CD4-positive, alpha-beta T cell (primary cell): ENCODE measurements around the gene MYO5C. TPM values are rescaled to one million over a fixed set of nuclear protein-coding genes. Genes with fewer than 3 reads are reported as not detected.

Experiments
- ATAC-seq: fragments of 200-7000 bp; cut with Tn5 transposase; one replicate; pipeline ENCODE4 v1.10.0; 2022; ENCODE audit warnings: mild to moderate bottlenecking; ENCODE audit not compliant: poor library complexity
- CTCF ChIA-PET: fragments of 350-600 bp; sonication (Branson Sonifier 250); formaldehyde crosslinking; loops from one replicate; lab custom pipeline; 2021; ENCODE audit warnings: antibody characterized with exemption, inconsistent platforms; lab: Charles Lee
- POLR2A ChIA-PET: fragments of 350-600 bp; sonication (Branson Sonifier 250); formaldehyde crosslinking; loops from one replicate; lab custom pipeline; 2021; ENCODE audit warnings: antibody characterized with exemption, inconsistent platforms; lab: Charles Lee
- DNase-seq, 14 experiments: peaks; one replicate each; pipeline ENCODE4 v3.0.0-alpha.2; 2013 to 2020; ENCODE audit warnings: mixed read lengths in 2 of 14
- H3K27ac ChIP-seq, 2 donors: one replicate each; pipeline versions ENCODE4 v1.5.1 to v1.7.0; 2013; ENCODE audit warnings: low read length in 2 of 2, low read depth in 1 of 2, mild to moderate bottlenecking in 1 of 2
- H3K27me3 ChIP-seq, 2 experiments: 1 replicate in 1 of 2; 2 replicates in 1 of 2; pipeline versions ENCODE4 v1.6.1 to v1.7.0; 2013; ENCODE audit warnings: low read length in 2 of 2, control low read depth in 1 of 2, mild to moderate bottlenecking in 1 of 2, moderate library complexity in 1 of 2; ENCODE audit not compliant: insufficient read depth in 2 of 2, control insufficient read depth in 1 of 2
- H3K36me3 ChIP-seq: one replicate; pipeline ENCODE4 v1.6.1; 2013; ENCODE audit warnings: low read length, control low read depth; ENCODE audit not compliant: insufficient read depth
- H3K4me1 ChIP-seq: one replicate; pipeline ENCODE4 v1.6.1; 2013; ENCODE audit warnings: low read length, control low read depth; ENCODE audit not compliant: insufficient read depth
- H3K4me3 ChIP-seq: one replicate; pipeline ENCODE4 v1.5.1; 2013; ENCODE audit warnings: mild to moderate bottlenecking, low read length, moderate library complexity
- H3K9me3 ChIP-seq, 2 experiments: 1 replicate in 1 of 2; 2 replicates in 1 of 2; pipeline versions ENCODE4 v1.6.1 to v1.7.0; 2013; ENCODE audit warnings: low read length in 2 of 2, mild to moderate bottlenecking in 2 of 2, control low read depth in 1 of 2, moderate library complexity in 1 of 2; ENCODE audit not compliant: control insufficient read depth in 1 of 2, insufficient read depth in 1 of 2
- H3K27ac Mint-ChIP-seq: one replicate; pipeline ENCODE4 v1.8.0; 2020; ENCODE audit warnings: mixed read lengths
- H3K27me3 Mint-ChIP-seq: one replicate; pipeline ENCODE4 v1.8.0; 2021; ENCODE audit warnings: mixed read lengths
- H3K36me3 Mint-ChIP-seq: one replicate; pipeline ENCODE4 v1.8.0; 2021; ENCODE audit warnings: low read depth, mixed read lengths
- H3K4me1 Mint-ChIP-seq: one replicate; pipeline ENCODE4 v1.8.0; 2021; ENCODE audit warnings: low read depth, mixed read lengths
- H3K4me3 Mint-ChIP-seq: one replicate; pipeline ENCODE4 v1.8.0; 2020; ENCODE audit warnings: mild to moderate bottlenecking, mixed read lengths
- H3K9me3 Mint-ChIP-seq: one replicate; pipeline ENCODE4 v1.8.0; 2020; ENCODE audit warnings: mixed read lengths
- intact Hi-C, 2 experiments: fragments of 100-400 bp; cut with DNase I in 1 of 2; cut with micrococcal nuclease in 1 of 2; formaldehyde crosslinking; loops; one replicate each; pipeline versions ENCODE4 v1.15.1 to v1.9.0; 2023 to 2025; cut with DNase I, micrococcal nuclease
- total RNA-seq, 174 experiments: library from RNA in 2 of 174; stranded (reverse) in 2 of 174; gene quantifications; one replicate each; pipeline ENCODE4 v1.2.3 and lab custom pipeline; 2021 to 2026
- TF ChIP-seq, protein P1 (sequence below): fragments of 200-600 bp; IDR thresholded peaks from one replicate; pipeline ENCODE4 v1.8.0; 2022; ENCODE audit warnings: antibody characterized with exemption, mild to moderate bottlenecking

MYO5C gene
- total RNA-seq, 2 experiments from 2014 or later: 0.53 to 0.93 TPM

DNA sequence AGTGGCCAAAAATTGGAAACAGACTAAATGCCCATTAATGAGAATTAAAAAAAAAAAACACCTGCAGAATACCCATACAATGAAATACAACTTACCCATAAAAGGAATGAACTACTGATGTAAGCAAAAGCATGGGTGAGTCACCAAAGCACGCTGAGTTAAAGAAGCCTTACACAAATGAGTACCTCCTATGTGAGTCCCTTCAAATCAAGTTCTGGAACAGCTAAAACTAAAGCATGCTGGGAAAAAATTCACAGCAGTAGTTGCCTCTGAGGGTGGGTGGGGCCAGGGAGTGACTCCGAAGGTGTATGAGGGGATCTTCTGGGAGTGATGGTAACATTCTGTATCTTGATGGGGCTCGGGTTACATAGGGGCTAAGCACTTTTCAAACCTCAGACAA is 11.4 kb downstream of the MYO5C start:
- DNase-seq (no peak), ATAC-seq (no peak)
- H3K27ac Mint-ChIP-seq: no peak overlapping the region
- ChIA-PET POLR2A (no interaction called here), CTCF (no interaction called here)
- H3K27me3 Mint-ChIP-seq: no peaks in the 10 kb centered on the region
- Histone ChIP-seq H3K36me3 (no peaks in the 10 kb centered on the region), H3K27ac (no peak overlapping the region), H3K4me1 (no peaks in the 10 kb centered on the region), H3K4me3 (no peak overlapping the region), H3K9me3 (peaks cover 0 to 7% of the 10 kb centered on the region in 2 experiments), H3K27me3 (no peaks in the 10 kb centered on the region)
- H3K4me1 Mint-ChIP-seq: no peaks in the 10 kb centered on the region
- intact Hi-C loops: no loop called here
- TF ChIP-seq, protein P1, sequence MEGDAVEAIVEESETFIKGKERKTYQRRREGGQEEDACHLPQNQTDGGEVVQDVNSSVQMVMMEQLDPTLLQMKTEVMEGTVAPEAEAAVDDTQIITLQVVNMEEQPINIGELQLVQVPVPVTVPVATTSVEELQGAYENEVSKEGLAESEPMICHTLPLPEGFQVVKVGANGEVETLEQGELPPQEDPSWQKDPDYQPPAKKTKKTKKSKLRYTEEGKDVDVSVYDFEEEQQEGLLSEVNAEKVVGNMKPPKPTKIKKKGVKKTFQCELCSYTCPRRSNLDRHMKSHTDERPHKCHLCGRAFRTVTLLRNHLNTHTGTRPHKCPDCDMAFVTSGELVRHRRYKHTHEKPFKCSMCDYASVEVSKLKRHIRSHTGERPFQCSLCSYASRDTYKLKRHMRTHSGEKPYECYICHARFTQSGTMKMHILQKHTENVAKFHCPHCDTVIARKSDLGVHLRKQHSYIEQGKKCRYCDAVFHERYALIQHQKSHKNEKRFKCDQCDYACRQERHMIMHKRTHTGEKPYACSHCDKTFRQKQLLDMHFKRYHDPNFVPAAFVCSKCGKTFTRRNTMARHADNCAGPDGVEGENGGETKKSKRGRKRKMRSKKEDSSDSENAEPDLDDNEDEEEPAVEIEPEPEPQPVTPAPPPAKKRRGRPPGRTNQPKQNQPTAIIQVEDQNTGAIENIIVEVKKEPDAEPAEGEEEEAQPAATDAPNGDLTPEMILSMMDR: no peak
- H3K36me3 Mint-ChIP-seq: no peaks in the 10 kb centered on the region
- no peaks in the 10 kb centered on the region for H3K9me3 Mint-ChIP-seq
- H3K4me3 Mint-ChIP-seq: no peak overlapping the region

DNA sequence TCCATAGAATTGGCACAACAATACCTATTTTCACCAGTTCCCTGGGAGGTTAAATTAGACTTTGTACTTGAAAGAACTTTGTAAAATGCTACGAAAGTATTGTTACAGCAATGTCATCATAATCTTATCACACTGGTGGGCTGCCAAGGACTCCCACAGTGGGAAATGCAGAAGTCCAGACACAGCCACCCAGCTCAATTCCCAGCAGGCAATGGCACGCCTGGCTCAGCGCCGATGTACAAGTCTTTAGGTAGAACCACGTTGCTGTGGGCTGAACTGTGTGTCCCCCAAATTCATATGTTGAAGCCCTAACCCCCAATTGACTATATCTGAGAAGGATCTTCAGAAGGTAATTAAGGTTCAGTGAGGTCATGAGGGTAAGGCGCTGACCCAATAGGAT is 12.3 kb downstream of the MYO5C start:
- Histone ChIP-seq H3K27ac (no peak overlapping the region), H3K27me3 (no peaks in the 10 kb centered on the region), H3K36me3 (no peaks in the 10 kb centered on the region), H3K4me1 (no peaks in the 10 kb centered on the region), H3K9me3 (peaks cover 0 to 7% of the 10 kb centered on the region in 2 experiments), H3K4me3 (no peak overlapping the region)
- ChIA-PET CTCF (no interaction called here), POLR2A (no interaction called here)
- Mint-ChIP-seq H3K4me3 (no peak overlapping the region), H3K4me1 (no peaks in the 10 kb centered on the region), H3K9me3 (no peaks in the 10 kb centered on the region), H3K27me3 (no peaks in the 10 kb centered on the region), H3K36me3 (no peaks in the 10 kb centered on the region), H3K27ac (no peak overlapping the region)
- intact Hi-C loops: no loop called here
- no peak for DNase-seq
- TF ChIP-seq, protein P1: no peak
- ATAC-seq: no peak

DNA sequence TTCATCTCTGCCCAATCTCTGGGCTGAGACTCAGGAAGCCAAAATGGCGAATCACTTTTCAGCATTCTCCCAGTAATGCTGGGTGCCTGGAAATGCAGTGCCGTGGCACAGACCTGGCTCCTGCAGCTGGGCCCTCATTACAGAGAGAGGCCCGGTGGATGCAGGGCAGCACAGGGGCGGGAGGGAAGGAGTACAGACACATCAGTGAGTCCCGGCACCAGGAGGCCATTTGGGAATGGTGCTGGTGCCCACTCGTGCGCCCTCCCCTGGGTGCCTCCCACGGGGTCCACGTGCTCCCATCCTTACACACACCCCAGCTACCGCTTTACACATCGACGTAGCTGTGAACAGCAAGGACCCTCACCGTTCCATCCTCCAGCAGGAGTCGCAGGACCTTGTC is 13.2 kb downstream of the MYO5C start:
- Histone ChIP-seq H3K36me3 (no peaks in the 10 kb centered on the region), H3K27ac (no peak overlapping the region), H3K27me3 (no peaks in the 10 kb centered on the region), H3K4me1 (no peaks in the 10 kb centered on the region), H3K9me3 (peaks cover 0 to 7% of the 10 kb centered on the region in 2 experiments), H3K4me3 (no peak overlapping the region)
- no peak overlapping the region for H3K4me3 Mint-ChIP-seq
- no peaks in the 10 kb centered on the region for H3K36me3 Mint-ChIP-seq
- no peaks in the 10 kb centered on the region for H3K9me3 Mint-ChIP-seq
- intact Hi-C loops: no loop called here
- TF ChIP-seq, protein P1: no peak
- no peaks in the 10 kb centered on the region for H3K27me3 Mint-ChIP-seq
- DNase-seq (no peak), ATAC-seq (no peak)
- no peak overlapping the region for H3K27ac Mint-ChIP-seq
- ChIA-PET POLR2A (no interaction called here), CTCF (interaction anchor here (0.6 kb wide), 2 partner anchors 151 to 1235 kb away, joined by 3 read pairs; no protein-coding TSS in a partner anchor)
- no peaks in the 10 kb centered on the region for H3K4me1 Mint-ChIP-seq
